GM21390 (cell line): ENCODE data around the gene NLGN1.
A peak's percentile ranks its signal among the peaks of the same experiment; 100 is the strongest.

Source experiments
- ATAC-seq: cut with Tn5 transposase; IDR thresholded peaks from one replicate; pipeline ENCODE4 v1.9.1; 2021; ENCODE audit not compliant: unreplicated experiment

The NLGN1 gene

DNA sequence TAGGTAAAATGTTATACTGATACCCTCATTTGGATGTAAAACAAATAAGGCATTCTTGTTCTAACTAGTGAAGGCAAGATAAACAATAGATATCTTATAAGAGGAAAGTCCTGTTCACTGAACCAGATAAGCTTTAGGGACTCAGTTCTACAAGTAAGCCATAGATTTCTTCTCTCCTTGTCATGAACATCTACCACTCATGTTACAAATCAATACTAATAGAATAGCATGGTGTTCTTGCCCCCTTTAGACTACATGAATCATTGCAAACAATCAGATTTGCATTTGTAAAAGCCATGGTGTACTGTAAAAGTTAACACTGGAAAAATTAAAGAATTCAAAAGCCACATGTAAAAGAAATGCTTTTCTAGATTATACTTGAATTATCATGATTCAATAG is 500.1 kb downstream of the NLGN1 start:
- ATAC-seq: no peak

DNA sequence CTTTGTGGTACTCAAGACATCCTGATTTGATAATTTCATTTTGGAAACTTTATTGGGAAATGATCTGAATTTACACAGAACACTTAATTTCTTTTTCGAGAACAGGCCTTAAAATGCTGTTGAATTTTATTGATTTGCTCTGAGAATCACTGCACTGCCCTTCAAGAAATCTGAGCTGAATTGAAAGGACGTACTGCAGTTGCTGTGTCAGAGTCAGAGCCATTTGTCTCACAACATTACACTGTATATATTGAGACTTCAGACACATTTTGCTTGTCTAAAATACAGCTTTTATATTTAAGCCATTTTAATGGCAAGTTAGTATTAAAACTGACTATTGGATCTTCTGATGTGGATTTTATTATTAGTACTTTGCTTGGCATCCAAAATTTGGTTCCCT is 504.1 kb downstream of the NLGN1 start:
- ATAC-seq: no peak

DNA sequence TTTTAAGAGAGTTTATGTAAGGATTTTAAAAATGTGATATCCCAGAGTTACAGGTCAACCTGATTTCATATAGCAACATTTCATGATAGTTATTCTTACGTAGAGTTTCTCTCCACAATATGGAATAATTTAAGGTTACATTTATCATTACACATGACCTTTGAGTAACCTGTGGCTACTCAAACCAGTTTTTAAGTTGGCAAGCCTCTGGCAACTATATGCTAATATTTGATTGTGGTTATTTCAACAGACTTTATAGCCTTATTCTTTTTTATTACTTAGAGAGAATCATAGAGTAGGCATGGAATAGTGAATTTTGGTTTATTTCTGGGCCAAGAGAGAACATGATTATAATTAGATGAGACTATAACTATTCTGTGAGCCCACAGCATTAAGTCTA is 504.9 kb downstream of the NLGN1 start:
- no peak for ATAC-seq

DNA sequence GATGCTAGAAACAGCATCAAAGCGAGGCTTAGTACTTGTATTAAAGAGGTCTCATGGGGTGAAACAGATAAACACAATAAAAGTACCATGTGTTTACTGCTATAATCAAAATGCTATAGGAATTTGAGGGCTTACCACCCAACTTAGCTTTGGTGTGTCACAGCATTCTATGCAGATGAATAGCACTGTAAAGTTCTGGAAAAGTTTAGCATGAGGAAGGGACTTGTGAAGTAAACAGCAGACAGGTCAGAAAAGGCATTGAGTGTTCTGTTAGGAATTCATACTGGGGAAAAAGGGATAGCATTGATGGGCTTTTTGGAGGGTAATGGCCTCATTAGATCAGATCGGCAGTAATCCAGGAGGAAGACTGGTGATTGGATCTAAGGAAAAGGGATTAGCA is 505.3 kb downstream of the NLGN1 start:
- ATAC-seq: no peak

DNA sequence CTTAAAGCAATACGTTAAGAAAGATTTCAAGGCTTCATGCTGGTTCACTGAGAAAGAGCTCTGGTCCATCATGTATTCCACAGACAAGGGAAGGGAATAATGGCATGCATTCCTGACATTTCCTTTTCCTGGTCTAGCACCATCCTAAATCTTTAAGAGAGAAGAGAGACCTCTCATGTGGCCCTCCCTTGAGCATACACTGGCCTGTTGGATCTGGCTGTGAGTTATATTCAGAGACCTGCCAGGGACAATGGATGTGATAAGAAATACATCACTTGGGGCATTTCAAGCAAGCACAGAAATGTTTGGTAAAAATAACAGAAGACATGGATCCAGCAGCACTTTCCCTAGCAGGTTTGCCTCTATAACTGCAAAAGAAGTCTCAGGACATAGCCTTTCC is 507.8 kb downstream of the NLGN1 start:
- ATAC-seq: no peak

DNA sequence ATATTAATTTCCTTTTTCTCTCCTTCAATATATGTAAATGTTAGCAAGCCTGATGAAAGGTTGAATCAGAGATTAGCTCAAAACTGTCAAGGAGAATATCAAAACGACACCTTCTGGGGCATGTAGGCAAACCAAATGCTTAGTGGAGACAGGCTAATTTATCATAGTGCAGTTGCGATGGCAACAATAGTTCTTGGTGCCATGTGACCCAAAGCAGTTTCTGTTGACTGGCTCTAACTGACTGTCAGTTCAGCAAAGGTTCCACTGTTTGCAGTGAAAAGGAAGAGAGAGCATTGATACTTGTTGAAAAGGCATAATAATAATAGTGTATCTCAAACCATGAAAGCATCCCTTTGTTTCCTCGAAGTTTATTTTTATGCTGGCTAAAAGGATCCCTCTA is 513.9 kb downstream of the NLGN1 start:
- no peak for ATAC-seq

DNA sequence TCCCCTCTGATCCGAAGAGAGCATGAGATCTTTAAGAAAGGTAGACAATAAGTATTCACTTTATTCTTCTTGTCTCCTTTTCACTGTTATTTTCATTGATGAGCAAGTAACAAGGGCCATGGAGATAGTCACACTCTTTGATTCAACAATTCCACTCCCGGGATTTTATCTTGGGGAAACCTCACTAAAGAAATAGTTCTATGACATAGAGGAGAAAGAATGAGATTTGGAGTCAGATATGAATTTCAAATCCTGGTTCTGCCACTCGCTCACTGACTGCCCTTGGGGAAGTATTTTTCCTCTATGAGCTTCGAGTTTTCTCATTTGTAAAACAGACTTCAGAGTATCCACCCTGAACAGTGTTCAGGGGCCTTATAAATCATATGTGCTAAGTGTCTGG is 514.6 kb downstream of the NLGN1 start:
- no peak for ATAC-seq

DNA sequence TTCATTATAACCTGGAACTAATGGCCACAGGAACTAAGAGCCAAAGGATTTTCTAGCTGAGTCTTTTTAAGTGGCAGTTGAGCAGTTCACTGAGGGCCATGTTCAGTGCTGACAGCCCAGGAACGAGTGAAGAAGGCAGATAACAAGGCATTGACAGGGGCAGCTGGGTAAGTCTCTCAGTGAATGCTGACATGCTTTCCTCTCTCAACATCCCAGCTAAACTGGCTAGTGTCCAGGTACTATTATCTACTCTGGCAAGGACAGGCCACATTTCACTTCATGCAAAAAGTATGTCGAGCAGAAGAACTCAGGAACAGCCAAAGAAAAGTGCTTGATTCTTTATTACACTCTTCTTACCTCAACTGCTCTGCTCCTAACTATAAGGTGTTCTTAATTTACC is 515.9 kb downstream of the NLGN1 start:
- no peak for ATAC-seq

DNA sequence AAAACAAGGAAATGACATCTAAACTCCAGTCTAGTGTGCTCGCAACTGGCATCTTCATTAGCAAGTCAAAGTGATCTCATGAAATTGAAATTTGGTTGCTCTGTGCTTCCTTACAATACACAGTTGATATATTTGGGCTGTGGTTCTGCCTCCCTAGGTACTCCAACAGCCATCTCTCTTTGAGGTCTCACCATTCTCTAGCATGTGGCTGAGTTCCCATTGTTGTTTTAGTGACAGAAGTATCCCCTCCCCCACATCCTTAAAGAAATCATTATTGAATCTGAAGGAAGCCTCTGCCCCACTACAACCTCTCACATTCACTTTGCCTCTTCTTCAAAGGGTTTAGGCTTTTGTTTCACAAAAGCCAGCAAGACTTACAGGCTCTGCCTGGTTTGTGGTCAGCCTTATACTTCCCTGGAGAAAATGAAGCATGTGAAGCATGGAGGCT is 516.5 kb downstream of the NLGN1 start:
- no peak for ATAC-seq

DNA sequence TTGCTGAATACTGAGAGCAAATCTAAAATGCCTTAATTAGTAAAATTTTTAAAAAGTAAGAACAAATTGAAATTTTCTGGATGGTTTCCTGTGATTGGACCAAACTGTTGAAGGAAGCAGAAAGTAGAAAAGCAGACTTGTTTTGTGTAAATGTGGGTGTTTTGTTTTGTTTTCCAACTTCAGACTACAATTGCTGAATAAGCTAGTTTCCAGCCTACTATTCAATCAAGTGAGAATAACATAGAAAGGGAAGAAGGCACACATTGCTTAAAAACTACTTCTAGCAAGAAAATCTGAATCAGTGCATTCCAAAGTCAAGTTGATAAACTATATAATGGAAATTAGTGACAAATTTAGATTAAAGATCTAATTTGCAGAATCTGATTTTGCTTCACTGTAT is 519.3 kb downstream of the NLGN1 start:
- no peak for ATAC-seq

DNA sequence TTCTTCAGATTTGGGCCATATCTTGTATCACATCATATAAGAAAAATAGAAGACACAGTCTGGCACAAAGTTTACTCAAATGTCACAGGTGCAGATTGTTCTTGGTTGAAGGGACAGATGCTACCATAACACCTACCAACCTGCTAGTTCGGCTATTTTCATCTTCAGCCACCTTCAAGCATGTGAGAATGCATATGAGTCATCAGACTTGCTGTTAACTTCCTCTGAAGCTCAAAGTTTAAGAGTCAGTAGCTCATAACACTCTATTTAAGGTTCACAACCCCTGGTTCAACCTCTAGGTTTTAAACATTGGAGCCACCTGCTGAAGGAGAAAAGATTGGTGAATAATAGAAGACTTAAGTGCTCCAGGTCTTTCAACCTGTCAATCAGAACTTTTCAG is 522.8 kb downstream of the NLGN1 start:
- peak; percentile 96 for ATAC-seq

DNA sequence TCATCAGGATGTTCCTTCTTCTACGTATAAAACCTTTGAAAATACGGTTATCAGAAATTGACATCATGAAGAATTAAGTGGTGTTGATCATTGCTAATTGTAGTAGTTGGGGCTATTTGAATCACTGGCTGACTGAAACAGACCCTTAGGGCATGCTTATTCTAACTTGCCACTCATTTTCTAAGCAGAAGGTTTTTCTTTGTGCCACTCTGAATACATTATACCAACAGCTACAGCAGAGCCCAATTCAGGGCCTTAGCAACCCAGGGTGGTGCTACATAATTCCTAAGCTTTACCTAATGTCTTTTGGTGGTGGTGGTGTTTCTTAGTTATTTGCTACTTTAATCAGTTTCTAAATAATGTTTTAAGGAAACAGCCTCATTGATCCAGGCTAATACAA is 524.2 kb downstream of the NLGN1 start:
- ATAC-seq: no peak

DNA sequence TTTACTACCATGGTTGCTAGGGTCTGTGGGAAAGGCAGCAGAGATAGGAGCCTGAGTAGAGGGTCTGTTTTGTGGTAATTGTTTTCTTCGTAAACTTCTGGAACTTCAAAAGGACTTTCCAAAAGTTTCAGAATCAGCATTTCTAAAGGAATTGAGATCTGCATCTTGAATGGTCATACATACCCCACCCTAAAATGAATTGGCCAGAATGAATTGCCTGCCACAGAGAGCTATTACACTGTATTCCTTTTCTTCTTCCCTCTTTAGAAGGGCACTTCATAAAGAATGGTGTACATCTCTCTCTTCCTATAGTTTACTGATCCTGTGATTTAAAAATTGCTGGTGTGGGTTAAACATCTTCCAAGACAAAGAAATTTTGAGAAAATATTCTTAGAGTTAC is 525.7 kb downstream of the NLGN1 start:
- no peak for ATAC-seq

DNA sequence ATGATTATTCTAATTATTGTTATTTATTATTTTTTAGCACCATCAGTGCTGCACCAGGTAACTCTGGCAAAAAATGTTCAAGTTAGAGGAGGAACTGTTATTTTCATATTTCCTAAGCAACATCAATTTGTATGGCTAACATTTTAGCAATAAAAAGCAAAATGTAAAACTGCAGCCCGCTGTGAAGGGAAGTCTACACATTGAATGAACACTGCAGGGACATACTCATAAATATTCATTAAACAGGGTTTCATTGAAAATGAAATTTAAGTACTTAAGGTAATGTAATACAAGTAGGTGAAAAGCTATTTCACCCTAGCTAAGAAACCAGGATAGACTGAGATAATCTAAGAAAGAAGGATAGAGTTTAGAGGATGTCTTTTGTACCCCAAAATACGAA is 532.7 kb downstream of the NLGN1 start:
- ATAC-seq: no peak

DNA sequence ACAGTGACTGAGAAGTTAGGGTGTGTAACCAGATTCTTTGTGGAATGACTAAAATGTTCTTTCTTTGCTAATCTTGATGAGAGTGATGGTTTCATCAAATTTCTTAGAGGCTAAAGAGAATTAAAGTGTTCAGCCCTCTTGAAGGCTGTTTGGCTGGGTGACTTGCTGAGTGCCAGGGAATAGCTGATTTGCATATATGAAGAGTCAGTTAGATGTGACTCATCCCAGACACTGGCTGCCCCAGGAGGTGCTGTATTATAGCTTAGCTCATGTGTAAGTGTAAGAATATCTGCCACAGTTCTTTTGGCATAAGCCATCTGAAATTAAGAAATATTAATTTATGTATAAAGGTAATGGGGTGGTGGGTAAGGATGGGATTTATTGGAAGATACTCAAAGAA is 535.1 kb downstream of the NLGN1 start:
- peak; percentile 70 for ATAC-seq

DNA sequence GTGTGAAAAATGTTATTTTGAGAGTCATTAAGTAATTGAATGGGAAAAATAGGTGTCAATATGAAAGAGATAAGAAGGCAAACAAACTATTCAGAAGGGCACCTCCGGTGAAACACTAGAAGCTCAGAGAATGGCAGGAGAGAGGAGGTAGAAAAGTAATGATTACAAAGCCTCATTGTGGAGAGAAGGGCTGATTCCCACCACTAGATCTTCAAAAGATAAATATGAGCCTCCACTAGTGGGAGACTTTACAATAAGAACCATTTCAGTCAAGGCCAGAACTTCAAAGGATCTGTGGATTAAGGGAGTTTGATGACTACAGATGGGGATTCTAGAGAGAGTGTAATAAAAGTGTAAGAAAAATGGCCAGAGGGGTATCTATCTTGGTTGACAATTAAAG is 535.6 kb downstream of the NLGN1 start:
- no peak for ATAC-seq

DNA sequence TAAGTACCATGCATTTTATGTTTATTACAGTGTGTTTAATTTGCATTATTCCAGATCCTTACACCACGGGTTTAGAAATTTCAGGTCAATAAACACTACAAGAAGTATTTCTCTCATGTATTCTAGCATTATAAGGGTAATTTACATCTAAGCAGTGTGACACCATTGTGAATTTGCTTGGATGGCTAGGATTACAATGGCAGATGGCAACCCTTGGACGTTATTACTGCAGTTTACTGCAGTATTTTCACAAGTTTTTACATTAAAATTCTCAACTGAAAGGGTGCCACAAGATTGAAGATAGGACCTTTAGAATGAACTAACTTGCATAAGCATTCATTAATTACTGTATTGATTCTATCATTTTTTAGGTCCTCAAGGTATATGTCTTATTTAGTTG is 538.8 kb downstream of the NLGN1 start:
- no peak for ATAC-seq

DNA sequence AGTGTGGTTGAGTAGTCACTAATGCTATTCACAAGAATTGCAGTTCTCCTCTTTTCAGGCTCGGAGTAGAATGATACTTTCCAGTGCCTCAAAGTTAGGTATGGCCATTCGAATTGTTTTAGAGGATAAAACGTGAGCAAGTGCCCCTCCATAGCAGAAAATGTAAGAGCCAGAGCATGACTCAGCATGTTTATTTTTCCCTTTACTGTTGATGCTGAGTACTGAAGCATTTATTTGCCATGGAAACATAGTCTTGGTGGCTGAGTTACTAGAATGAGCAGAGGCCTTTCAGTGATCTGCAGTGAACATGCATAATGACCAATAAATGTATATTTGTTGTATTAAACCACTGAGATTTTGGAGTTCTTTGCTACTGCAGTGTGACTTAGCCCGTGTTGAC is 540.6 kb downstream of the NLGN1 start:
- no peak for ATAC-seq

DNA sequence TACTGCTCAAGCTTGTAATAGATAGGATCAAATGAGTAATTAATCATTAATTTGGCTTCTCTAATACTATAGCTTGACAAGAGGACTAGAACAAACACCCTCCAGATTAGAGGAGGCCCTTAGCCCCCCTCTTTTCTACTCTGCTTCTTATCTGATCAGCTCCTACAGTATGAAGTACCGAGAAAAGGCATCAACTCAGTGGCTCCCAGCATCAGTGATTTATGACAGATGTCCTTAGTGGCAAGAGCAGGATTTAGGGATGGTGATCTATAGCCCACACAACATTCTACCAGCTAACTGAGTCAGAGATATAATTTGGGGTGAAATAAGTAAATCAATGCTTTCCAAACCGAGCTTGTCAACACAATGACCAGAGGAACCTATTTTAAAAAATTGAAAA is 541.1 kb downstream of the NLGN1 start:
- no peak for ATAC-seq

DNA sequence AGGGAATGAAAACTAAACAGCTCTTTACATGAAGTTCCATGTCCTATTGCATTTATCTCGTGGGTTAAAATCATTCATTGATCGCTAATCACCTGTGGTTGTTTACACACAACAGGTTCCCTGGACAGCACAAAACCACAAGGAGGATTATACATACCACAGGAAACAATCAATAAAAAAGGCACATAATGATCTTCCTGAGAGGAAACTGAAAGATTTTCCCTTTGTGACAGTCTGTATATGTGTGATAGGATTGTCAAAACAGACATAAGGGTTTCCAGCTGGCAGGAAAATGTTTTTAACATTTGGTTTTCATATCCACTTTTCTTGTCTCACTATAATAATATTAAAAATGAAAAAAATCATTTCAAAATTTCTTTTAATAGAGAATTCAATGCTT is 541.8 kb downstream of the NLGN1 start:
- ATAC-seq: no peak

DNA sequence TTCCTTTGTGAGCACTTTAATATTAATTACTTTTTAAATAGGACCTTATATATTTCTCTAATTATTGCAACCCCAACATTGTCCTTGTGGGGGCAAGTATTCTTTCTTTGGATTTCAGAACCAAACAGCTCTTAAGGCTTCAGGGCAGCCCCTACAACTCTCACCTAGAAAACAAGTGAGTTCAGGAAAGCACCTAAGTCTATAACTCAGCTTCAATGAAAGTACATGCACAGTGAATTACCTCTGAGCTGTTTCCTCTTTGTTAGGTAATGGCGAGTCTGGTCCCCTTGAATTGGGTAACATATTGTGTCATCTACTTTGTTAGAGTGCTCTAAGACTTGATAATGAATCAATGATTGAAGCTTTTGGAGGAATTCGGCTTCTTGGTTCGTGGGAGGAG is 545.7 kb downstream of the NLGN1 start:
- no peak for ATAC-seq

DNA sequence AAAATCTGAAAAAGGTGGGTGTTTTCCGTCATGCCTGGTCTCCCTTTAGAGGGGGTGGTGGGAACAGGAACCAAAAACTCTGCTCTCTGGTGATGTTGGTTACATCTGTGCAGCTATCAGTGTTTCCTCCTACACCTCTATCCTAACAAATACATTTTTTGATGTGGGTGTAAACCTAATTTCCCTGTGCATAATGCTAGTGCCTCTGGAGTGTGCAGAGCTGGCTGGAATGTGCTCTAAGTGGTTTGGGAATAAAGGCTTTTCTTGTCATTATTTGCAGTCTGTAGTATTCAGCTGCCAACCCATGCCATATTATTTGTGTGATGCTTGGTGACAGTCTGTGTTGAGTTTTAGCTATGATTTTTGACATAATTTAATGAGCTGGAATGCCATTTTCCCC is 547.6 kb downstream of the NLGN1 start:
- ATAC-seq: no peak

DNA sequence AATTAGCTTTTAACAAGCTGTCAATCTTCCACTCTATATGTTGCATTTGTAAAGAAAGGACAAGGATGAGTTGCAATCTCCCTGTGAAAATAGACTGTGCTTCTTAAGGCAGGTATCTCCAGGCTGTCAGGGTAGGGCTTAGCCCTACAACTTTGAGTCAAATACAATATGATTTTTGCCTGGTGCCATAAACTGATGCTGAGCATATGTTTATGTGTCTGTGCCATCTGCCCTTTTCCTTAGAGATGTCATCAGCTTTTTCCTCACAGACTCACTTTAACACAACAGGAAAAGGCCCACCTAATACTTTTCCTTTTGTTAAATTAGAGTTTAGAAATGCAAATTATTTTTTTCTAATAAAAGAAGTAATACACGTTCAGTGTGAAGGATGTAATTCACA is 548.3 kb downstream of the NLGN1 start:
- no peak for ATAC-seq

DNA sequence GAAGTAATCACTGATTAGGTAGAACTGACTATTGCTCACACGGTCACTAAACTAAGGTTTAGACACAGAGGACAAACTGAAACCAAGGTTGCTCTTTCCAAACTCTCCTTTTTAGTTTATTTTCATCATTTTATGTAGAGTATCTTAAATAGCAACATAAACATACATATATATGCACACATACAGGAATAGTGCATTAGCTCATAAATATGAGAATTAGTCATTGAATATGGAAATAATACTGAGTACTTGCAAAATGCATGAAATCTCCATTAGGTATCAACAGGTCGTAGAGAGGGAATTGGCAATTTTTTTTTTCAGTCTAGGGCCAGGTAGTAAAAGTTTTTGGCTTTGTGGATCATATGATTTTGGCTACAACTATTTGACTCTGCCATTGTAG is 557.1 kb downstream of the NLGN1 start:
- ATAC-seq: no peak
